ENCODE data around the gene MAFB.

Gene MAFB

GRCh38 chr20:40643891-40644290 is 45.1 kb downstream of the MAFB start:
- TF ChIP-seq, protein P1, sequence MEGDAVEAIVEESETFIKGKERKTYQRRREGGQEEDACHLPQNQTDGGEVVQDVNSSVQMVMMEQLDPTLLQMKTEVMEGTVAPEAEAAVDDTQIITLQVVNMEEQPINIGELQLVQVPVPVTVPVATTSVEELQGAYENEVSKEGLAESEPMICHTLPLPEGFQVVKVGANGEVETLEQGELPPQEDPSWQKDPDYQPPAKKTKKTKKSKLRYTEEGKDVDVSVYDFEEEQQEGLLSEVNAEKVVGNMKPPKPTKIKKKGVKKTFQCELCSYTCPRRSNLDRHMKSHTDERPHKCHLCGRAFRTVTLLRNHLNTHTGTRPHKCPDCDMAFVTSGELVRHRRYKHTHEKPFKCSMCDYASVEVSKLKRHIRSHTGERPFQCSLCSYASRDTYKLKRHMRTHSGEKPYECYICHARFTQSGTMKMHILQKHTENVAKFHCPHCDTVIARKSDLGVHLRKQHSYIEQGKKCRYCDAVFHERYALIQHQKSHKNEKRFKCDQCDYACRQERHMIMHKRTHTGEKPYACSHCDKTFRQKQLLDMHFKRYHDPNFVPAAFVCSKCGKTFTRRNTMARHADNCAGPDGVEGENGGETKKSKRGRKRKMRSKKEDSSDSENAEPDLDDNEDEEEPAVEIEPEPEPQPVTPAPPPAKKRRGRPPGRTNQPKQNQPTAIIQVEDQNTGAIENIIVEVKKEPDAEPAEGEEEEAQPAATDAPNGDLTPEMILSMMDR (IDR thresholded peaks at IDR 0.05; ENCODE audit: insufficient read depth, low read length, missing control alignments): no peak
- no peak for DNase-seq (ENCODE audit: low read depth, low spot score)
- ChIA-PET POLR2A (no interaction called here), CTCF (no interaction called here)
- H3K4me3 ChIP-seq (ENCODE audit: low read depth, low read length): no peak overlapping the region

DNA sequence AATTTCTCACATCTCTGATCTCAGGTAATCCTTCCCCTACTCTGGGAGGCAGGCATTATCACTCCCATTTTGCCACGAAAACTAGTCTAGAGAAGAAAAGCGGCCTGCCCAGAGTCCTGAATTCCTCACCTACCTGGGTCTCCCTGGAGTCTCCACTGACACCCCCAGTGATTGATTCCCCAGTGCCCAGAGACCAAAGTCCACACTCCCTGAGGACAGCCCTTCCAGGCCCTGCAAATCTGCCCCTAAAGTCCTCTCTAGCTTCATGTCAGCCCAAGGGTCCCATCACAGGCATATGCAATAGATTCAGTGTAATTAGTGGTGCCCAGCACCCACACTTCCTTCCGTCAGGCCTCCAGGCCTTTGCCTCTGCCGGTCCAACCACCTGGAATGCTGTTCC is 47.2 kb downstream of the MAFB start:
- no peak overlapping the region for H3K4me3 ChIP-seq (ENCODE audit: low read depth, low read length)
- TF ChIP-seq, protein P1 (IDR thresholded peaks at IDR 0.05; ENCODE audit: insufficient read depth, low read length, missing control alignments): no peak
- DNase-seq (ENCODE audit: low read depth, low spot score): no peak
- ChIA-PET POLR2A (no interaction called here), CTCF (no interaction called here)

GRCh38 chr20:40641202-40641601 is 47.8 kb downstream of the MAFB start:
- POLR2A ChIA-PET: no interaction called here
- TF ChIP-seq, protein P1 (IDR thresholded peaks at IDR 0.05; ENCODE audit: insufficient read depth, low read length, missing control alignments): no peak
- CTCF ChIA-PET: no interaction called here
- H3K4me3 ChIP-seq (ENCODE audit: low read depth, low read length): no peak overlapping the region
- no peak for DNase-seq (ENCODE audit: low read depth, low spot score)

GRCh38 chr20:40640667-40641066 is 48.4 kb downstream of the MAFB start:
- no peak for DNase-seq (ENCODE audit: low read depth, low spot score)
- CTCF ChIA-PET: no interaction called here
- TF ChIP-seq, protein P1 (IDR thresholded peaks at IDR 0.05; ENCODE audit: insufficient read depth, low read length, missing control alignments): no peak
- POLR2A ChIA-PET: no interaction called here
- no peak overlapping the region for H3K4me3 ChIP-seq (ENCODE audit: low read depth, low read length)

DNA sequence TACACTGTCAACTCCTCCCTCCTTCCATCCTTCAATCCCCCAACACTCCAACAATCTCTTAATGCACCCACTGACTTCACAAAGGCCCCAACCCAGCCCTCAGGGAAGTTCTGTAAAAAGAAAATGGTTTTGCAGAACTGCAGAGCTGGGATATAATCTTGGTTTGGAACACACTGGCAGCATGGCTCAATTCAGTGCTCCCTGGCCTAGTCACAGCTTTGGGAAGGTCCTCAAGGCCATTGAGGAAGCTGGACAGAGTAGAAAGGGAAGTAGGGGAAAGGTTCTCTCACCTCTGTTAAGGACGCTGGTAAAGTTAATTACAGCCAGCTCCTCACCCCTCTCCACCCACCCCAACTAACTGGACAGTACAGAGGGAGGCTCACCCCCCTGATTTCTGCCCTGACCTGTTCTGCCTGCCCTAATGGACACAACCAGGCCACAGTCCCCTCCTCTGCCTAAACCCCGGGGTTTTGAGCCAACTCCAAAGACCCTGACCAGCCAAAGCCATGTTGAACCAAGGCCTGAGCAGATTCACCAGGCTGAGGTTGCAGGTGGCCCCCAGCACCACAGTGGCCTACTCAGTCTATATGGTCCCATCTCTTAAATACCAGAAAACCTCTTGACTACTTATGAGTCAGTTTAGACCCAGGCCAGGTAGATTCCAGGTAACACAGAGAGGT is 49.2 kb downstream of the MAFB start:
- no peak overlapping the region for H3K4me3 ChIP-seq (ENCODE audit: low read depth, low read length)
- CTCF ChIA-PET: no interaction called here
- TF ChIP-seq, protein P1 (IDR thresholded peaks at IDR 0.05; ENCODE audit: insufficient read depth, low read length, missing control alignments): no peak
- DNase-seq (ENCODE audit: low read depth, low spot score): no peak
- POLR2A ChIA-PET: no interaction called here

DNA sequence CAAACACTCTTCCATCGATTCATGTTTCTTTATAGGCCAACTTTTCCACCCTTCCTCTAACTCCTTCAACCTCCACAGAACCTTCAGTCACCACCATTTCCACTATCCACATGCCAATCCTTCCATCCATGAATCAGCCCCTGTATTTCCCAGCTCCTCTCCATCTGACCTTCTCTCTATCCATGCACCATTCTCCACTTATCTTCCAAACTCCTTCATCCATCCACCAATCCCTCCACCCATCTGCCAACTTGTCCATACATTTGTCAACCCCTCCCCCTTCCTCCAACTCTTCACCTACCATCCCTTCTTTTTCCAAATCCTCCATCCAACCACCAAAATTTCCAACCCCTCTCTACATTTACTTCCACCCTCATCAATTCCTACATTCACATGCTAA is 49.9 kb downstream of the MAFB start:
- ChIA-PET POLR2A (no interaction called here), CTCF (no interaction called here)
- no peak for DNase-seq (ENCODE audit: low read depth, low spot score)
- H3K4me3 ChIP-seq (ENCODE audit: low read depth, low read length): no peak overlapping the region
- TF ChIP-seq, protein P1 (IDR thresholded peaks at IDR 0.05; ENCODE audit: insufficient read depth, low read length, missing control alignments): no peak
